Measurements from ENCODE around the gene FUT9. TPM values are rescaled to one million over a fixed set of nuclear protein-coding genes. Genes with fewer than 3 reads are reported as not detected.

FUT9 gene
- total and polyA plus RNA-seq, 2 donors (not counting 1 experiment from before 2014, with no cell fraction given): not detected

GRCh38 chr6:96022225-96022624 is 6.5 kb downstream of the FUT9 start:
- DNase-seq (ENCODE audit: low read depth in 2 of 2): no peak
- Histone ChIP-seq H3K9me3 (ENCODE audit: control insufficient read depth, insufficient read depth, low read depth, low read length) (no peaks in the 10 kb centered on the region), H3K36me3 (ENCODE audit: control insufficient read depth, insufficient read depth, low read length) (no peaks in the 10 kb centered on the region), H3K4me1 (ENCODE audit: control insufficient read depth, extremely low read depth, insufficient read depth, low read length) (no peaks in the 10 kb centered on the region), H3K27ac (ENCODE audit: insufficient read depth, low read length) (no peak overlapping the region), H3K9ac (ENCODE audit: insufficient read depth, low read length) (no peak overlapping the region), H2AFZ (ENCODE audit: low read length) (no peak overlapping the region), H3K4me3 (replicated peaks in 1 of 4; ENCODE audit: control extremely low read depth in 1 of 4, insufficient read depth in 1 of 4, low read depth in 3 of 4, low read length in 4 of 4) (no peak overlapping the region), H3K79me2 (ENCODE audit: control insufficient read depth, insufficient read depth, low read length) (no peaks in the 10 kb centered on the region), H4K20me1 (ENCODE audit: control insufficient read depth, extremely low read depth, insufficient read depth, low read length) (no peaks in the 10 kb centered on the region), H3K4me2 (ENCODE audit: extremely low read depth, insufficient read depth, low read length) (no peak overlapping the region), H3K27me3 (ENCODE audit: control insufficient read depth, insufficient read depth, low read length) (no peaks in the 10 kb centered on the region)
- TF ChIP-seq CTCF (conservative IDR thresholded peaks at IDR 0.05 in 1 of 2, IDR thresholded peaks at IDR 0.05 in 1 of 2; ENCODE audit: low read depth in 1 of 2, low read length in 2 of 2) (no peak), EZH2 (IDR thresholded peaks at IDR 0.05; ENCODE audit: low read length, missing control alignments) (no peak)

- no peak overlapping the region for H3K9ac ChIP-seq (ENCODE audit: insufficient read depth, low read length)
- TF ChIP-seq CTCF (conservative IDR thresholded peaks at IDR 0.05 in 1 of 2, IDR thresholded peaks at IDR 0.05 in 1 of 2; ENCODE audit: low read depth in 1 of 2, low read length in 2 of 2) (no peak), EZH2 (IDR thresholded peaks at IDR 0.05; ENCODE audit: low read length, missing control alignments) (no peak)
- H3K27ac ChIP-seq (ENCODE audit: insufficient read depth, low read length): no peak overlapping the region
- no peaks in the 10 kb centered on the region for H3K27me3 ChIP-seq (ENCODE audit: control insufficient read depth, insufficient read depth, low read length)
- H3K4me2 ChIP-seq (ENCODE audit: extremely low read depth, insufficient read depth, low read length): no peak overlapping the region
- no peak overlapping the region for H2AFZ ChIP-seq (ENCODE audit: low read length)
- H3K4me3 ChIP-seq (replicated peaks in 1 of 4; ENCODE audit: control extremely low read depth in 1 of 4, insufficient read depth in 1 of 4, low read depth in 3 of 4, low read length in 4 of 4): no peak overlapping the region
- no peaks in the 10 kb centered on the region for H3K36me3 ChIP-seq (ENCODE audit: control insufficient read depth, insufficient read depth, low read length)
- H3K79me2 ChIP-seq (ENCODE audit: control insufficient read depth, insufficient read depth, low read length): no peaks in the 10 kb centered on the region
- H3K4me1 ChIP-seq (ENCODE audit: control insufficient read depth, extremely low read depth, insufficient read depth, low read length): no peaks in the 10 kb centered on the region
- no peak for DNase-seq (ENCODE audit: low read depth in 2 of 2)
- no peaks in the 10 kb centered on the region for H4K20me1 ChIP-seq (ENCODE audit: control insufficient read depth, extremely low read depth, insufficient read depth, low read length)
- H3K9me3 ChIP-seq (ENCODE audit: control insufficient read depth, insufficient read depth, low read depth, low read length): no peaks in the 10 kb centered on the region
These were observed 16.9 kb downstream of the FUT9 start for GRCh38 chr6:96032661-96033060.

- Histone ChIP-seq H4K20me1 (ENCODE audit: control insufficient read depth, extremely low read depth, insufficient read depth, low read length) (no peaks in the 10 kb centered on the region), H3K9ac (ENCODE audit: insufficient read depth, low read length) (no peak overlapping the region), H3K9me3 (ENCODE audit: control insufficient read depth, insufficient read depth, low read depth, low read length) (no peaks in the 10 kb centered on the region), H3K27me3 (ENCODE audit: control insufficient read depth, insufficient read depth, low read length) (no peaks in the 10 kb centered on the region), H3K4me3 (replicated peaks in 1 of 4; ENCODE audit: control extremely low read depth in 1 of 4, insufficient read depth in 1 of 4, low read depth in 3 of 4, low read length in 4 of 4) (no peak overlapping the region), H3K36me3 (ENCODE audit: control insufficient read depth, insufficient read depth, low read length) (no peaks in the 10 kb centered on the region), H3K4me2 (ENCODE audit: extremely low read depth, insufficient read depth, low read length) (no peak overlapping the region), H3K79me2 (ENCODE audit: control insufficient read depth, insufficient read depth, low read length) (no peaks in the 10 kb centered on the region), H3K4me1 (ENCODE audit: control insufficient read depth, extremely low read depth, insufficient read depth, low read length) (no peaks in the 10 kb centered on the region), H3K27ac (ENCODE audit: insufficient read depth, low read length) (no peak overlapping the region), H2AFZ (ENCODE audit: low read length) (no peak overlapping the region)
- TF ChIP-seq EZH2 (IDR thresholded peaks at IDR 0.05; ENCODE audit: low read length, missing control alignments) (no peak), CTCF (conservative IDR thresholded peaks at IDR 0.05 in 1 of 2, IDR thresholded peaks at IDR 0.05 in 1 of 2; ENCODE audit: low read depth in 1 of 2, low read length in 2 of 2) (no peak)
- DNase-seq (ENCODE audit: low read depth in 2 of 2): no peak
These were observed 35.8 kb downstream of the FUT9 start for GRCh38 chr6:96051555-96051954.
